Measurements from ENCODE around the gene DDX60. TPM values are rescaled to one million over a fixed set of nuclear protein-coding genes. Genes with fewer than 3 reads are reported as not detected.

DDX60 gene
- total RNA-seq, 1 experiment from 2014 or later: 2.7 TPM

DNA sequence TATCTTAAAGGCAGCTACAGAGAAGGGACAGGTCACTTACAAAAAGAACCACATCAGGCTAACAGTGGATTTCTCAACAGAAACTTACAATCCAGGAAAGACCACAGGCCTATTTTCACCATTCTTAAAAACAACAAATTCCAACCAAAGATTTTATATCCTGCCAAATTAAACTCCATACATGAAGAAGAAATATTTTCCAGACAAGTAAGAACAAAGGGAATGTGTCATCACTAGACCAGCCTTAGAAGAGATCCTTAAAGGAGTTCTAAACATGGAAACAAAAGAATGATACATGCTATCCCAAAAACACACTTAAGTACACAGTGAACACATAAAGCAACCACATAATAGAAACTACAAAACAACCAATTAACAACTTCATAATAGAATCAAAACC, 120.6 kb downstream of the DDX60 start (continued):
- no peak for TF ChIP-seq ZNF671 (CRISPR knock-in tag; IDR thresholded peaks at IDR 0.05)
- TF ChIP-seq, protein P1, sequence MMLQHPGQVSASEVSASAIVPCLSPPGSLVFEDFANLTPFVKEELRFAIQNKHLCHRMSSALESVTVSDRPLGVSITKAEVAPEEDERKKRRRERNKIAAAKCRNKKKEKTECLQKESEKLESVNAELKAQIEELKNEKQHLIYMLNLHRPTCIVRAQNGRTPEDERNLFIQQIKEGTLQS (CRISPR knock-in tag; conservative IDR thresholded peaks at IDR 0.05): no peak

DNA sequence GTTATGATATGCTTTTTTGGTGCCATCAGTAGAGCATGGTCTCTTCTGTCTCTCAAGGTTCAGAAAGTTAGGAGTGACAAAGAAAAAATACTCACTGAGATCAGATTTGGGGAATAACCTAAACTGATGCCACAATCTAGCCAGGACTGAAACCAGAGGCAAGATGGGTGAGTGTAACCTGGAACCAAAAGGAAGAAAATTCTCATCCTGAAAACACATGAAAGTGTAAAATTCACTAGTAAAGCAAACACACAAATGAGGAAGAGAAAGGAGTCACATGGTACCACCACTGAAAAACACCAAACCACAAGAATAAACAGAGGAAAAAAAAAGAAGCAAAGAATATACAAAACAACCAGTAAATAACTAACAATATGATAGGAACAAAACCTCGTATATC, 129.8 kb downstream of the DDX60 start:
- Mint-ChIP-seq H3K9me3 (peaks cover 9% of the 10 kb centered on the region), H3K27me3 (ENCODE audit: low read depth) (no peaks in the 10 kb centered on the region), H3K4me1 (no peaks in the 10 kb centered on the region), H3K36me3 (no peaks in the 10 kb centered on the region), H3K27ac (no peak overlapping the region), H3K4me3 (no peak overlapping the region)
- TF ChIP-seq PRRX2 (CRISPR knock-in tag; IDR thresholded peaks at IDR 0.05) (no peak), ZNF232 (CRISPR knock-in tag; IDR thresholded peaks at IDR 0.05) (no peak), SMAD4 (CRISPR knock-in tag; IDR thresholded peaks at IDR 0.05) (no peak), ELF4 (CRISPR knock-in tag; IDR thresholded peaks at IDR 0.05; ENCODE audit: low read depth) (no peak), CBFB (CRISPR knock-in tag; IDR thresholded peaks at IDR 0.05; ENCODE audit: low read depth) (no peak), ZNF423 (CRISPR knock-in tag; IDR thresholded peaks at IDR 0.05) (no peak)
- TF ChIP-seq, protein P2, sequence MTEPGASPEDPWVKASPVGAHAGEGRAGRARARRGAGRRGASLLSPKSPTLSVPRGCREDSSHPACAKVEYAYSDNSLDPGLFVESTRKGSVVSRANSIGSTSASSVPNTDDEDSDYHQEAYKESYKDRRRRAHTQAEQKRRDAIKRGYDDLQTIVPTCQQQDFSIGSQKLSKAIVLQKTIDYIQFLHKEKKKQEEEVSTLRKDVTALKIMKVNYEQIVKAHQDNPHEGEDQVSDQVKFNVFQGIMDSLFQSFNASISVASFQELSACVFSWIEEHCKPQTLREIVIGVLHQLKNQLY (CRISPR knock-in tag; IDR thresholded peaks at IDR 0.05): no peak
- TF ChIP-seq, protein P3, sequence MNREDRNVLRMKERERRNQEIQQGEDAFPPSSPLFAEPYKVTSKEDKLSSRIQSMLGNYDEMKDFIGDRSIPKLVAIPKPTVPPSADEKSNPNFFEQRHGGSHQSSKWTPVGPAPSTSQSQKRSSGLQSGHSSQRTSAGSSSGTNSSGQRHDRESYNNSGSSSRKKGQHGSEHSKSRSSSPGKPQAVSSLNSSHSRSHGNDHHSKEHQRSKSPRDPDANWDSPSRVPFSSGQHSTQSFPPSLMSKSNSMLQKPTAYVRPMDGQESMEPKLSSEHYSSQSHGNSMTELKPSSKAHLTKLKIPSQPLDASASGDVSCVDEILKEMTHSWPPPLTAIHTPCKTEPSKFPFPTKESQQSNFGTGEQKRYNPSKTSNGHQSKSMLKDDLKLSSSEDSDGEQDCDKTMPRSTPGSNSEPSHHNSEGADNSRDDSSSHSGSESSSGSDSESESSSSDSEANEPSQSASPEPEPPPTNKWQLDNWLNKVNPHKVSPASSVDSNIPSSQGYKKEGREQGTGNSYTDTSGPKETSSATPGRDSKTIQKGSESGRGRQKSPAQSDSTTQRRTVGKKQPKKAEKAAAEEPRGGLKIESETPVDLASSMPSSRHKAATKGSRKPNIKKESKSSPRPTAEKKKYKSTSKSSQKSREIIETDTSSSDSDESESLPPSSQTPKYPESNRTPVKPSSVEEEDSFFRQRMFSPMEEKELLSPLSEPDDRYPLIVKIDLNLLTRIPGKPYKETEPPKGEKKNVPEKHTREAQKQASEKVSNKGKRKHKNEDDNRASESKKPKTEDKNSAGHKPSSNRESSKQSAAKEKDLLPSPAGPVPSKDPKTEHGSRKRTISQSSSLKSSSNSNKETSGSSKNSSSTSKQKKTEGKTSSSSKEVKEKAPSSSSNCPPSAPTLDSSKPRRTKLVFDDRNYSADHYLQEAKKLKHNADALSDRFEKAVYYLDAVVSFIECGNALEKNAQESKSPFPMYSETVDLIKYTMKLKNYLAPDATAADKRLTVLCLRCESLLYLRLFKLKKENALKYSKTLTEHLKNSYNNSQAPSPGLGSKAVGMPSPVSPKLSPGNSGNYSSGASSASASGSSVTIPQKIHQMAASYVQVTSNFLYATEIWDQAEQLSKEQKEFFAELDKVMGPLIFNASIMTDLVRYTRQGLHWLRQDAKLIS (CRISPR knock-in tag; IDR thresholded peaks at IDR 0.05; ENCODE audit: borderline replicate concordance): no peak
- TF ChIP-seq, protein P4, sequence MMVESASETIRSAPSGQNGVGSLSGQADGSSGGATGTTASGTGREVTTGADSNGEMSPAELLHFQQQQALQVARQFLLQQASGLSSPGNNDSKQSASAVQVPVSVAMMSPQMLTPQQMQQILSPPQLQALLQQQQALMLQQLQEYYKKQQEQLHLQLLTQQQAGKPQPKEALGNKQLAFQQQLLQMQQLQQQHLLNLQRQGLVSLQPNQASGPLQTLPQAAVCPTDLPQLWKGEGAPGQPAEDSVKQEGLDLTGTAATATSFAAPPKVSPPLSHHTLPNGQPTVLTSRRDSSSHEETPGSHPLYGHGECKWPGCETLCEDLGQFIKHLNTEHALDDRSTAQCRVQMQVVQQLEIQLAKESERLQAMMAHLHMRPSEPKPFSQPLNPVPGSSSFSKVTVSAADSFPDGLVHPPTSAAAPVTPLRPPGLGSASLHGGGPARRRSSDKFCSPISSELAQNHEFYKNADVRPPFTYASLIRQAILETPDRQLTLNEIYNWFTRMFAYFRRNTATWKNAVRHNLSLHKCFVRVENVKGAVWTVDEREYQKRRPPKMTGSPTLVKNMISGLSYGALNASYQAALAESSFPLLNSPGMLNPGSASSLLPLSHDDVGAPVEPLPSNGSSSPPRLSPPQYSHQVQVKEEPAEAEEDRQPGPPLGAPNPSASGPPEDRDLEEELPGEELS (CRISPR knock-in tag; IDR thresholded peaks at IDR 0.05): no peak
- TF ChIP-seq, protein P5, sequence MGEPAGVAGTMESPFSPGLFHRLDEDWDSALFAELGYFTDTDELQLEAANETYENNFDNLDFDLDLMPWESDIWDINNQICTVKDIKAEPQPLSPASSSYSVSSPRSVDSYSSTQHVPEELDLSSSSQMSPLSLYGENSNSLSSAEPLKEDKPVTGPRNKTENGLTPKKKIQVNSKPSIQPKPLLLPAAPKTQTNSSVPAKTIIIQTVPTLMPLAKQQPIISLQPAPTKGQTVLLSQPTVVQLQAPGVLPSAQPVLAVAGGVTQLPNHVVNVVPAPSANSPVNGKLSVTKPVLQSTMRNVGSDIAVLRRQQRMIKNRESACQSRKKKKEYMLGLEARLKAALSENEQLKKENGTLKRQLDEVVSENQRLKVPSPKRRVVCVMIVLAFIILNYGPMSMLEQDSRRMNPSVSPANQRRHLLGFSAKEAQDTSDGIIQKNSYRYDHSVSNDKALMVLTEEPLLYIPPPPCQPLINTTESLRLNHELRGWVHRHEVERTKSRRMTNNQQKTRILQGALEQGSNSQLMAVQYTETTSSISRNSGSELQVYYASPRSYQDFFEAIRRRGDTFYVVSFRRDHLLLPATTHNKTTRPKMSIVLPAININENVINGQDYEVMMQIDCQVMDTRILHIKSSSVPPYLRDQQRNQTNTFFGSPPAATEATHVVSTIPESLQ (CRISPR knock-in tag; IDR thresholded peaks at IDR 0.05): no peak
- TF ChIP-seq, protein P6, sequence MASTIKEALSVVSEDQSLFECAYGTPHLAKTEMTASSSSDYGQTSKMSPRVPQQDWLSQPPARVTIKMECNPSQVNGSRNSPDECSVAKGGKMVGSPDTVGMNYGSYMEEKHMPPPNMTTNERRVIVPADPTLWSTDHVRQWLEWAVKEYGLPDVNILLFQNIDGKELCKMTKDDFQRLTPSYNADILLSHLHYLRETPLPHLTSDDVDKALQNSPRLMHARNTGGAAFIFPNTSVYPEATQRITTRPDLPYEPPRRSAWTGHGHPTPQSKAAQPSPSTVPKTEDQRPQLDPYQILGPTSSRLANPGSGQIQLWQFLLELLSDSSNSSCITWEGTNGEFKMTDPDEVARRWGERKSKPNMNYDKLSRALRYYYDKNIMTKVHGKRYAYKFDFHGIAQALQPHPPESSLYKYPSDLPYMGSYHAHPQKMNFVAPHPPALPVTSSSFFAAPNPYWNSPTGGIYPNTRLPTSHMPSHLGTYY (CRISPR knock-in tag; IDR thresholded peaks at IDR 0.05): no peak
- TF ChIP-seq, protein P7, sequence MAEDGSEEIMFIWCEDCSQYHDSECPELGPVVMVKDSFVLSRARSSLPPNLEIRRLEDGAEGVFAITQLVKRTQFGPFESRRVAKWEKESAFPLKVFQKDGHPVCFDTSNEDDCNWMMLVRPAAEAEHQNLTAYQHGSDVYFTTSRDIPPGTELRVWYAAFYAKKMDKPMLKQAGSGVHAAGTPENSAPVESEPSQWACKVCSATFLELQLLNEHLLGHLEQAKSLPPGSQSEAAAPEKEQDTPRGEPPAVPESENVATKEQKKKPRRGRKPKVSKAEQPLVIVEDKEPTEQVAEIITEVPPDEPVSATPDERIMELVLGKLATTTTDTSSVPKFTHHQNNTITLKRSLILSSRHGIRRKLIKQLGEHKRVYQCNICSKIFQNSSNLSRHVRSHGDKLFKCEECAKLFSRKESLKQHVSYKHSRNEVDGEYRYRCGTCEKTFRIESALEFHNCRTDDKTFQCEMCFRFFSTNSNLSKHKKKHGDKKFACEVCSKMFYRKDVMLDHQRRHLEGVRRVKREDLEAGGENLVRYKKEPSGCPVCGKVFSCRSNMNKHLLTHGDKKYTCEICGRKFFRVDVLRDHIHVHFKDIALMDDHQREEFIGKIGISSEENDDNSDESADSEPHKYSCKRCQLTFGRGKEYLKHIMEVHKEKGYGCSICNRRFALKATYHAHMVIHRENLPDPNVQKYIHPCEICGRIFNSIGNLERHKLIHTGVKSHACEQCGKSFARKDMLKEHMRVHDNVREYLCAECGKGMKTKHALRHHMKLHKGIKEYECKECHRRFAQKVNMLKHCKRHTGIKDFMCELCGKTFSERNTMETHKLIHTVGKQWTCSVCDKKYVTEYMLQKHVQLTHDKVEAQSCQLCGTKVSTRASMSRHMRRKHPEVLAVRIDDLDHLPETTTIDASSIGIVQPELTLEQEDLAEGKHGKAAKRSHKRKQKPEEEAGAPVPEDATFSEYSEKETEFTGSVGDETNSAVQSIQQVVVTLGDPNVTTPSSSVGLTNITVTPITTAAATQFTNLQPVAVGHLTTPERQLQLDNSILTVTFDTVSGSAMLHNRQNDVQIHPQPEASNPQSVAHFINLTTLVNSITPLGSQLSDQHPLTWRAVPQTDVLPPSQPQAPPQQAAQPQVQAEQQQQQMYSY (CRISPR knock-in tag; IDR thresholded peaks at IDR 0.05): no peak
- CTCF ChIA-PET: no interaction called here
- no peak for ATAC-seq
- POLR2A ChIA-PET: no interaction called here
- no peak for DNase-seq (ENCODE audit: low spot score)
